NCI-H2227 treated with DMSO at 0.1 percent for 48 hours (cell line): ENCODE measurements around the gene DSCAML1.

ENCODE experiments used
- DNase-seq: peaks from one replicate; lab custom pipeline; 2025; lab: John Stamatoyannopoulos, UW

The DSCAML1 gene

GRCh38 chr11:117583063-117583801, 213.8 kb downstream of the DSCAML1 start:
- no peak for DNase-seq

- DNase-seq: no peak
Measured at GRCh38 chr11:117582433-117582832, 214.6 kb downstream of the DSCAML1 start.

GRCh38 chr11:117580866-117581265, 216.2 kb downstream of the DSCAML1 start:
- no peak for DNase-seq

- no peak for DNase-seq
Measured at GRCh38 chr11:117579161-117579560, 217.9 kb downstream of the DSCAML1 start.

- DNase-seq: no peak
Measured at GRCh38 chr11:117575856-117576255, 221.2 kb downstream of the DSCAML1 start.

- no peak for DNase-seq
Measured at GRCh38 chr11:117574551-117574950, 222.5 kb downstream of the DSCAML1 start.

- DNase-seq: no peak
Measured at GRCh38 chr11:117573326-117573725, 223.7 kb downstream of the DSCAML1 start.

GRCh38 chr11:117572671-117573070, 224.3 kb downstream of the DSCAML1 start:
- DNase-seq: no peak

- DNase-seq: no peak
Measured at GRCh38 chr11:117572129-117572528, 224.9 kb downstream of the DSCAML1 start.

GRCh38 chr11:117570701-117571100, 226.3 kb downstream of the DSCAML1 start:
- DNase-seq: no peak

GRCh38 chr11:117569911-117570310, 227.1 kb downstream of the DSCAML1 start:
- DNase-seq: no peak

- no peak for DNase-seq
Measured at GRCh38 chr11:117565709-117566108, 231.3 kb downstream of the DSCAML1 start.

- DNase-seq: no peak
Measured at GRCh38 chr11:117564321-117564720, 232.7 kb downstream of the DSCAML1 start.

GRCh38 chr11:117563556-117563955, 233.5 kb downstream of the DSCAML1 start:
- no peak for DNase-seq

GRCh38 chr11:117562136-117562535, 234.9 kb downstream of the DSCAML1 start:
- DNase-seq: no peak

GRCh38 chr11:117560780-117561530, 236.1 kb downstream of the DSCAML1 start:
- DNase-seq: no peak

GRCh38 chr11:117559698-117560097, 237.3 kb downstream of the DSCAML1 start:
- DNase-seq: no peak

GRCh38 chr11:117557361-117557760, 239.7 kb downstream of the DSCAML1 start:
- no peak for DNase-seq

GRCh38 chr11:117554601-117555333, 242.2 kb downstream of the DSCAML1 start:
- no peak for DNase-seq

GRCh38 chr11:117552626-117553025, 244.4 kb downstream of the DSCAML1 start:
- DNase-seq: no peak

- DNase-seq: no peak
Measured at GRCh38 chr11:117551761-117552343, 245.2 kb downstream of the DSCAML1 start.

- no peak for DNase-seq
Measured at GRCh38 chr11:117550466-117550865, 246.6 kb downstream of the DSCAML1 start.
